Measurements from ENCODE around the gene DES. TPM values are rescaled to one million over a fixed set of nuclear protein-coding genes. Genes with fewer than 3 reads are reported as not detected.

Gene DES
- total and polyA plus RNA-seq, 2 of the 4 experiments (the other 2 are of a cell fraction): 4.3 to 4.9 TPM

GRCh38 chr2:219384859-219385258 lies 33.3 kb upstream of the DES start:
- ATAC-seq (ENCODE audit: low read depth) (no peak), DNase-seq (no peak)
- dilution Hi-C loops (cut with HindIII; ENCODE audit: low sequenced_read_pairs, unreplicated experiment): no loop called here
- in situ Hi-C loops (cut with MboI; ENCODE audit: low sequenced_read_pairs): no loop called here
- H2BK5ac ChIP-seq (ENCODE audit: low read depth, low read length, poor library complexity, severe bottlenecking): no peak overlapping the region
- H3K27me3 ChIP-seq (ENCODE audit: control insufficient read depth, insufficient read depth, low read length): no peaks in the 10 kb centered on the region
- no peak overlapping the region; the same call in 1 of the 2 replicates for H4K5ac ChIP-seq (ENCODE audit: low read depth, low read length)
- peaks cover 15 to 22% of the 10 kb centered on the region in 2 experiments for H3K79me1 ChIP-seq (ENCODE audit: low read depth in 1 of 2, low read length in 2 of 2)
- no peak overlapping the region; the same call in 1 of the 2 replicates for H3K18ac ChIP-seq (ENCODE audit: low read depth, low read length)
- no peak overlapping the region for H2BK15ac ChIP-seq (ENCODE audit: low read depth, low read length)
- H2AK5ac ChIP-seq (ENCODE audit: low read depth, low read length): no peak overlapping the region
- H4K20me1 ChIP-seq (ENCODE audit: insufficient read depth, low read length): no peaks in the 10 kb centered on the region
- no peak overlapping the region for H2AK9ac ChIP-seq (replicated peaks; ENCODE audit: low read depth, low read length, poor library complexity)
- H3K56ac ChIP-seq (ENCODE audit: extremely low read depth, insufficient read depth, low read length): no peak overlapping the region
- CTCF ChIA-PET: no interaction called here
- H3K36me3 ChIP-seq (ENCODE audit: control insufficient read depth, insufficient read depth, low read length): peaks cover 50% of the 10 kb centered on the region
- H3K4me1 ChIP-seq (ENCODE audit: control insufficient read depth, insufficient read depth, low read length): peaks cover 28% of the 10 kb centered on the region
- no peak overlapping the region for H2BK20ac ChIP-seq (ENCODE audit: low read depth, low read length)
- no peaks in the 10 kb centered on the region for H3K9me3 ChIP-seq (ENCODE audit: control insufficient read depth, insufficient read depth, low read length)
- H3K23ac ChIP-seq (ENCODE audit: low read depth, low read length): no peak overlapping the region
- H3K14ac ChIP-seq (replicated peaks; ENCODE audit: low read depth, low read length): no peak overlapping the region
- 55% methylated on average over 2 of the region's 2 CpGs; no CpG with 5 or more reads in 1 of the 2 experiments for WGBS, 2 experiments (ENCODE audit: extremely low coverage in 2 of 2, insufficient read length in 1 of 2)
- no peak overlapping the region; the same call in 1 of the 2 replicates for H3K4me2 ChIP-seq (ENCODE audit: low read depth, low read length)
- peaks cover 14% of the 10 kb centered on the region for H3K9me1 ChIP-seq (ENCODE audit: insufficient read depth, low read length)
- no peak overlapping the region for H3K4me3 ChIP-seq (ENCODE audit: insufficient read depth, low read depth, low read length)
- H3K9ac ChIP-seq (ENCODE audit: low read depth, low read length): no peak overlapping the region
- POLR2A ChIA-PET (ENCODE audit: unreplicated experiment): no interaction called here
- TF ChIP-seq POLR2A (IDR thresholded peaks at IDR 0.05; ENCODE audit: low read depth, low read length): no peak
- no peak for TF ChIP-seq MXI1 (IDR thresholded peaks at IDR 0.05; ENCODE audit: borderline replicate concordance, low read depth, low read length)
- TF ChIP-seq FOS (IDR thresholded peaks at IDR 0.05; ENCODE audit: low read depth, low read length): no peak
- TF ChIP-seq CEBPB (IDR thresholded peaks at IDR 0.05; ENCODE audit: low read depth, low read length): no peak
- TF ChIP-seq NFE2L2 (IDR thresholded peaks at IDR 0.05; ENCODE audit: low read depth, low read length): no peak
- TF ChIP-seq BHLHE40 (IDR thresholded peaks at IDR 0.05; ENCODE audit: low read depth, low read length): no peak
- no peak for TF ChIP-seq USF2 (IDR thresholded peaks at IDR 0.05; ENCODE audit: low read depth, low read length)
- TF ChIP-seq CTCF (conservative IDR thresholded peaks at IDR 0.05; ENCODE audit: low read depth, low read length): no peak
- no peak for TF ChIP-seq CHD1 (IDR thresholded peaks at IDR 0.05; ENCODE audit: low read depth, low read length)
- no peak for TF ChIP-seq MAFK (IDR thresholded peaks at IDR 0.05; ENCODE audit: low read depth, low read length)
- no peak for TF ChIP-seq RCOR1 (IDR thresholded peaks at IDR 0.05; ENCODE audit: insufficient replicate concordance, low read length)
- no peak for TF ChIP-seq SMC3 (IDR thresholded peaks at IDR 0.05; ENCODE audit: low read depth, low read length)
- TF ChIP-seq RAD21 (IDR thresholded peaks at IDR 0.05; ENCODE audit: low read length): no peak
- no peak for TF ChIP-seq MAZ (IDR thresholded peaks at IDR 0.05; ENCODE audit: borderline replicate concordance, low read depth, low read length)
- TF ChIP-seq RFX5 (IDR thresholded peaks at IDR 0.05; ENCODE audit: low read depth, low read length): no peak
- TF ChIP-seq ELK1 (IDR thresholded peaks at IDR 0.05; ENCODE audit: borderline replicate concordance, low read depth, low read length): no peak
- H2BK120ac ChIP-seq (ENCODE audit: low read depth, low read length): no peak overlapping the region
- H3K27ac ChIP-seq (ENCODE audit: insufficient read depth, low read length): peak overlapping the region; percentile 85
- H2AFZ ChIP-seq (replicated peaks; ENCODE audit: low read length, poor library complexity): no peak overlapping the region
- no peak overlapping the region for H4K91ac ChIP-seq (ENCODE audit: insufficient read depth, low read depth, low read length)
- H3K4ac ChIP-seq (ENCODE audit: low read depth, low read length): no peak overlapping the region
- intact Hi-C loops (cut with micrococcal nuclease): loop anchor here (5.0 kb wide), 1 partner anchor 208 kb away; the partner anchor contains the start of genes CNPPD1 and RETREG2
- BruUV-seq (replicated peaks): no TSS peak
- H4K8ac ChIP-seq (ENCODE audit: low read depth in 2 of 2, low read length in 2 of 2): no peak overlapping the region
